Daoy (cell line): ENCODE measurements around the gene PLEKHM3. TPM values are rescaled to one million over a fixed set of nuclear protein-coding genes. Genes with fewer than 3 reads are reported as not detected.
"Not testable (repeated sequence)": the region's sequence is repeated elsewhere in the genome, so short reads cannot be mapped to it uniquely, and the experiment has no call there.

Source experiments
- DNase-seq: peaks from one replicate; pipeline ENCODE4 v3.0.0-alpha.2; 2015; ENCODE audit warnings: low read depth
- total RNA-seq: library from RNA; depleted of rRNA; stranded (reverse); fragments of >200 nt; shearing (Covaris generic); gene quantifications from 2 replicates; pipeline ENCODE4 v1.2.3, GENCODE V29; 2014

PLEKHM3 gene
- total RNA-seq, 1 experiment from 2014 or later: 6.4 TPM

- DNase-seq: no peak
Measured at GRCh38 chr2:207951734-207952470, 73.4 kb downstream of the PLEKHM3 start.

DNA sequence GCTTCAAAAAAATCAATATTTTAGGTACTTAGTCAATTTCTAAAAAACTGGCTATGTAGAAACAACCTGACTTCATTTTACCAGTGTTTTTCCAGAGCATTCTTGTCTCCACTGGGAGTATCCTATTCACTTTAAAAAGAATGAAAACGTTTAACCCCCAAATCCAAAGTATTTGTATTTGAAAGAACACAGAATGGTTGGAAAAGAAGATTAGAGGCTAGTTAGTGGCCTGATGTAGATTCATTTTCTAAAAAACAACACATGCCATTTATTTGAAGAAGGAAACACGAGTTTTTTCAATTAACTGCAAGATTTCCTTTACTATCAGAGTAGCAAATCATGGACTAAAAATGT lies 74.6 kb downstream of the PLEKHM3 start:
- DNase-seq: no peak

DNA sequence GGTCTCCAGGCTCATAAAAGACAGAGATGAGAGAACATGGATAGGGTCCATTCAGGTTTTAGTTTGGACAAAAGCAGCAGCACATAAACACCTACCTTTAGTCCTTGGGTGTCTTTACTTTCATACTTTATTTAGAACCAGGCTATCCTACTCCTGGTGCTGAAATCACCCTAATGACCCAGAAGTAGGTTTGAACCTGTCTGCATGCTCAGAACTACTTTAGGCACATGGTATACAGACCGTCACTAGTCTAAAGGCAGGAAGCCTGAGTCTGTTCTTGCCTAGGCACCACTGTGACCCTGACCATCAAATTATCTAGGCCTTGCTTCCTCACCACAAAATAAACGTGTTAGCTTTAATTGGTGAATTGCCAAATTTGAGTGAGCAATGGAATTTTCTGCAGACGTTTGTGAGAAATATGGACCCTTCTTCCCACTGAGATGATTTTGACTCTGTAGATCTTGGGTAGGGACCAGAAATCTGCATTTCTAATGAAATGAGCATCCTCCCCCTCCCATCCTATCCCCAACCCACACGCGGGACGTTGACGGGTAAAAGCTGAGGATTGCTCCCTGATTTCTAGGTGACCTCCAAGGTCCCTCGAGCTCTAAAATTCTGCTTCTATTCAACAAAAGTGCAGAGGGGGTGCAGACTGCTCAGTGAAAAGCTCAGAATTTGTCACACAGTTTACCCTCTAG lies 75.1 kb downstream of the PLEKHM3 start:
- no peak for DNase-seq

DNA sequence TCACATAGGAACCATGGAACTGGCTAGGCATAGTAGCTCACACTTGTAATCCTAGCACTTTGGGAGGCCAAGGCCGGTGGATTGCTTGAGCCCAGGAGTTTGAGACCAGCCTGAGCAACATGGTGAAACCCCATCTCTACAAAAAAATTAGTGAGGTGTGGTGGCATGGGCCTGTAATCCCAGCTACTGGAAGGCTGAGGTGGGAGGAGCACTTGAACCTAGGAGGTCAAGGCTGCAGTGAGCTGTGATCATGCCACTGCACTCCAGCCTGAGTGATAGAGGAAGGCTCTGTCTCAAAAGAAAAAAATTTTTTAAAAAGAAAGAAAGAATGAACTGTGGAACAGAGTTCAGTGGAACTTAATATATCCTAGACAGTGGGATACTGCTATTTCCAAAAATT lies 76.1 kb downstream of the PLEKHM3 start:
- DNase-seq: not testable (repeated sequence)

- DNase-seq: no peak
Measured at GRCh38 chr2:207944979-207945600, 80.2 kb downstream of the PLEKHM3 start.

DNA sequence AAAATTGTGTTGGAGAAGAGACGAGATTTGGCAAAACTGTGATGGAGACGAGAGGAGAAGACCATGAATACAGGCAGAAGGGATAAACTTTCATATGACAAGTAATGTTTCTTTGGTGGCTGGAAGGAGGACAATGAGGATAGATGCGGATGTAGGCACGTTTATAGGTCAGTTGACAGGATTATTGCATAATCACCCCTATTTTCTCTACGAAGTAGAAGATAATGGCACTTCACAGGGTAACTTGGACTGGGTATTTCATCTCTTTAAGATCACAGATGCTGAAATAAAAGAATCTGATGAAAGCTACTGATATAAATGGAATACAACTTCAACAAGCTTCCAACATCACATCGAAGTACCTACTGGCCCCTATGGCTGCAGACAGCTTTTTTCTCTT lies 81.0 kb downstream of the PLEKHM3 start:
- no peak for DNase-seq

GRCh38 chr2:207939342-207940108 lies 85.8 kb downstream of the PLEKHM3 start:
- no peak for DNase-seq

- no peak for DNase-seq
Measured at GRCh38 chr2:207938886-207939285, 86.4 kb downstream of the PLEKHM3 start.

- no peak for DNase-seq
Measured at GRCh38 chr2:207938415-207938814, 86.9 kb downstream of the PLEKHM3 start.

- DNase-seq: no peak
Measured at GRCh38 chr2:207937823-207938222, 87.5 kb downstream of the PLEKHM3 start.

GRCh38 chr2:207937253-207937652 lies 88.1 kb downstream of the PLEKHM3 start:
- no peak for DNase-seq

- no peak for DNase-seq
Measured at GRCh38 chr2:207936380-207936779, 88.9 kb downstream of the PLEKHM3 start.

DNA sequence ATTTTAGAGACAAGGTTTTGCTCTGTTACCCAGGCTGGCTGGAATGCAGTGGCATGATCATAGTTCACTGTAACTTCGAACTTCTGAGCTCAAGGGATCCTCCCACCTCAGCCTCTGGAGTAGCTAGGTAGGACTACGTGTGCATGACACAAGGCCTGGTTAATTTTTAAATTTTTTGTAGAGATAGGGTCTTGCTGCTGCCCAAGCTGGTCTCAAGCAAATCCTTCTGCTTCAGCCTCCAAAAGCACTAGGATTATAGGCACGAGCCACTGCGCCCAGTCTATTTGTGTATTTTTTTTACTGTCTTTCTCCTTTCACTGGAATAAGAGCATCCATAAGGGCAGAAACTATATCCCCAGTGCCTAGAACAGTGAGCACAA lies 89.3 kb downstream of the PLEKHM3 start:
- no peak for DNase-seq

DNA sequence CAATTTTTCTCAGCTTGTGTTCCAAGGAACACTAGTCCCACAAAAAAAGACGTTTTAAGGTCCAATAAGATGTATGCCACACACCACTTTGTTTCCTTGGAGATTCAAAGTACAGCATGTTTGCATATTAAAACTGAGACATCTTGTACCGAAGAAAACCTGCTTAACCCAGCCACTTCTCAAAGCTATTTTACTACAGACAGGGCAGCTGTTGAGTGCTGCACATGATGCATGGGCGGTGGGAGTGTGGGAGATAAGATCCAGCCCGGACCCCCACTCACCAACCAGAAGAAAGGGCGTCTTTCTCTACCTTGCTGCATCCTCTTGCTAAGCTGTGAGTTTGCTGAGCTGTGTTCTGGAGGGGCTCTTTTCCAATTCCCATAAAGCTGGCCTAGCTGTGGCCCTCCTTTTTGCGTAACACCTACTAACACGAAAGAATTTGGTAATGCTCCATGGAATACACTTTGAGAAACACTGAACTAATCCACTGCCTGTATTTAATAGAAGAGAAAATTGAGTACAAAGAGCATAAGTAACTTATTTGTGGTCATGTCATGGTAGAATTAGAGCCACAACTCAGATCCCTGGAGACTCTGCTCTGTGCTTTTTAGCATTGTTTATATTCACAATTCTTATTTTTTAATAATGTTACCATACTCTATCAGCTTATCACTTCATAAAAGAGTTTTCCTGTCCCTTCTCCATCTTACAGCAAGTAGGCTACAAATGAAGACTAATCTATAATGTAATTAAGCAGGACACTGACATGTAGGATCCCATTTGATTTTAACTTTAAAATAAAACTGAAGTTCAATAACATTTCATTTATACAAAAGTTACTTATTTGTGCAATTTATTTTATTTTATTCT lies 90.0 kb downstream of the PLEKHM3 start:
- DNase-seq: no peak

- no peak for DNase-seq
Measured at GRCh38 chr2:207934720-207935119, 90.6 kb downstream of the PLEKHM3 start.

DNA sequence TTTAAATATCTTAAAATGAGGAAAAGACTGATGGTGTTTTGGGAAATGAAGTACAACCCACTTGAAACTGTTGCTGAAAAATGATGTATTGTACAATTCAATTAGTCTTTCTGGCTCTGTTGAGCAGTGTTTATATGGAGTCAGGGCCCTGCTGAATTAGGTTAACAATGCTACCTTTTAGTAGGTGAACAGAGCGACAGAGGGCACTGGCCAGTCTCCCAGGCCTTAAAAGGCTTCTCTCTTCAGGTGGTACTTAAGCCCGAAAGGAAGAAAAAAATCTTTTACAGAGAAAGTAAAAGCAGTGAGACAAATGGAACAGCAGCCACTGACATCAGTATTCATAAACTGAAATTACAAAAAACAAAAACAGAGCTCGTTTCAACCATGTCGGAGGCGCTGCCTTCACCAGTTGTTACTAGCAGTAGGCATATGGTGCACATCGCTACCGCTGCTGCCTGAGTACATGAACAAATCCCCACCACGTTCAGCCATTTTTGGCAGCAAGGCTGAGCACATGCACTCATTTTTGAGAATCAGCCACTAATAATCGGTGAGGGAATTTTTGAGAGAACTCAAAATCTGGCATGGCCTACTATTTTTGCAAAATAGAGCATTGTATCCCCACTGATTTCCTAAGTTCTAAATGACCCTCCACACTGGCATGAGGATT lies 91.8 kb downstream of the PLEKHM3 start:
- DNase-seq: no peak

GRCh38 chr2:207932106-207932505 lies 93.2 kb downstream of the PLEKHM3 start:
- DNase-seq: no peak

- no peak for DNase-seq
Measured at GRCh38 chr2:207930747-207931146, 94.6 kb downstream of the PLEKHM3 start.

GRCh38 chr2:207929923-207930322 lies 95.4 kb downstream of the PLEKHM3 start:
- no peak for DNase-seq

DNA sequence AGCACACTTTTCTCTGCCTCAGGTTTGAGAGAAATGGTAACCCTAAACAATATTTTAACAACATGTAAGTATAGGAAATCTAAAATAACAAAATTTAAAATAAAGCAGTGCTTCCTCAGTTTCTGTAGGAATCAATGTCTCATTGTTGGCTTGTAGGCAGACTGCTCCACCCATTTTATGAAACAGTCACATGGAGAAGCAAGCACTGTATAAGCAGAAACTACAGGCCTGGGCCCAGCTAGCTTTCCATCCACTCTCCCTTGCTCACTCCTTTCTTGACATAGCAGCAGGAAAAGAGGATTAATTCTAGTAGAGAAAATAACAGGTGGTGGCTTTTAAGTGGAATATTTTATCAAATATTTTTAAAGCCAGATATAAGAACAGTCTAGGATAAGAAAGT lies 97.2 kb downstream of the PLEKHM3 start:
- no peak for DNase-seq

GRCh38 chr2:207926989-207927300 lies 98.4 kb downstream of the PLEKHM3 start:
- no peak for DNase-seq
